Vagina (tissue), 2 donors: ENCODE measurements around the gene TMPRSS7.

Source experiments
- POLR2A ChIP-seq, 2 donors: fragments of 450-650 bp; IDR thresholded peaks; one replicate each; pipeline ENCODE4 v1.6.1; 2017; ENCODE audit warnings: antibody characterized with exemption in 2 of 2, mild to moderate bottlenecking in 2 of 2, moderate library complexity in 2 of 2
- POLR2AphosphoS5 ChIP-seq, 2 donors: sonication (generic); formaldehyde crosslinking; IDR thresholded peaks; one replicate each; pipeline ENCODE4 v1.9.0; 2017; ENCODE audit warnings: antibody characterized with exemption in 2 of 2, mild to moderate bottlenecking in 2 of 2, low read depth in 1 of 2; ENCODE audit not compliant: insufficient read depth in 1 of 2
- TF ChIP-seq, protein P1 (sequence below), 3 experiments: fragments of 450-650 bp in 2 of 3; fragments of 200-600 bp in 1 of 3; sonication (generic) in 1 of 3; IDR thresholded peaks; one replicate each; pipeline ENCODE4 v1.5.1; 2017 to 2019; ENCODE audit warnings: antibody characterized with exemption in 3 of 3, mild to moderate bottlenecking in 2 of 3, moderate library complexity in 2 of 3

DNA sequence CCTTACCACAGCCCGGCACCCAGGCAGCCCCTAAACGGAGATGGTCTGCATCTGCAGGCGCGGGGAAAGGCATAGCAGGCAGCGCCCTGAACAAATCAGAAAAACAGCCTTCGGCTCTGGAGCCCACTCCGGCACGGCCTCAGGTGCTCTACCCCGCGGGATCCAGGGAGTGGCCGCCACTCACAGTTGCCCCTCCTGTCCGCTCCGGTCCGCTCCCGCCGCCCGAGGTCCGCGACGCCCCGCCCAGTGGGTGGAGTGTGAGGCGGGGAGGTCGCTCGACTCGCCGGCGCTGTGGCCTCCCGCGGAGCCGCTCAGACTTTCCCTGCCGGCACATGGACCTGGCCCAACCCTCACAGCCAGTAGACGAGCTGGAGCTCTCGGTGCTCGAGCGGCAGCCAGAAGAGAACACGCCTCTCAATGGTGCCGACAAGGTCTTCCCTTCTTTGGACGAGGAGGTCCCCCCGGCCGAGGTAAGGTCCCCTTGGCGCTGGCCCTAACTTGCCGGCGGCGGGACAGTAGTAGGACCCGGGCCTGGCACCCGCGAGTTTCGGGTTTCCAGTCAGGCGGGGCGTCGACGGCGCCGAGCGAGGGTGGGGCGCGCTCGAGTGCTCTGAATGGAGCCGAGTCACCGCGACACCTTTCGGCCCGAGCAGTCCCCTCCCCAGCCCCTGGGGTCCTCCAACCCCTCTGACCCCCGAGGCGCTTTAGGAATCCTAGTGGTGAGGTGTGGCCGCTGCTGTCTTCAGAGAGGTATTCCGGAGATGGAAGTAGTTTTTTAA lies 51.7 kb downstream of the TMPRSS7 start, which contains the start of gene C3orf52:
- TF ChIP-seq, protein P1, sequence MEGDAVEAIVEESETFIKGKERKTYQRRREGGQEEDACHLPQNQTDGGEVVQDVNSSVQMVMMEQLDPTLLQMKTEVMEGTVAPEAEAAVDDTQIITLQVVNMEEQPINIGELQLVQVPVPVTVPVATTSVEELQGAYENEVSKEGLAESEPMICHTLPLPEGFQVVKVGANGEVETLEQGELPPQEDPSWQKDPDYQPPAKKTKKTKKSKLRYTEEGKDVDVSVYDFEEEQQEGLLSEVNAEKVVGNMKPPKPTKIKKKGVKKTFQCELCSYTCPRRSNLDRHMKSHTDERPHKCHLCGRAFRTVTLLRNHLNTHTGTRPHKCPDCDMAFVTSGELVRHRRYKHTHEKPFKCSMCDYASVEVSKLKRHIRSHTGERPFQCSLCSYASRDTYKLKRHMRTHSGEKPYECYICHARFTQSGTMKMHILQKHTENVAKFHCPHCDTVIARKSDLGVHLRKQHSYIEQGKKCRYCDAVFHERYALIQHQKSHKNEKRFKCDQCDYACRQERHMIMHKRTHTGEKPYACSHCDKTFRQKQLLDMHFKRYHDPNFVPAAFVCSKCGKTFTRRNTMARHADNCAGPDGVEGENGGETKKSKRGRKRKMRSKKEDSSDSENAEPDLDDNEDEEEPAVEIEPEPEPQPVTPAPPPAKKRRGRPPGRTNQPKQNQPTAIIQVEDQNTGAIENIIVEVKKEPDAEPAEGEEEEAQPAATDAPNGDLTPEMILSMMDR (IDR thresholded peaks at IDR 0.05) = no peak
- TF ChIP-seq POLR2A (IDR thresholded peaks at IDR 0.05) = no peak
- TF ChIP-seq POLR2AphosphoS5 (IDR thresholded peaks at IDR 0.05; ENCODE audit: insufficient read depth in 1 of 2, low read depth in 1 of 2) = peak in 1 of 2 donors; percentile 71
